Measurements from ENCODE around the gene MTMR10. TPM values are rescaled to one million over a fixed set of nuclear protein-coding genes. Genes with fewer than 3 reads are reported as not detected.

Gene MTMR10
- total RNA-seq, 2 donors from 2014 or later, result 12.4 to 16.2 TPM

- H3K9ac ChIP-seq (ENCODE audit: extremely low read depth, low read length, poor library complexity, severe bottlenecking), result no peak overlapping the region
- WGBS, 2 experiments (ENCODE audit: insufficient coverage in 1 of 2, insufficient read length in 1 of 2), result 87 to 94% methylated on average over 3 of the region's 3 CpGs
- peaks cover 12% of the 10 kb centered on the region for H3K9me3 Mint-ChIP-seq
These were observed 25.1 kb upstream of the MTMR10 start for GRCh38 chr15:31016446-31016915.

GRCh38 chr15:31014608-31014925 lies 23.1 kb upstream of the MTMR10 start:
- Mint-ChIP-seq H3K9me3 (peaks cover 12% of the 10 kb centered on the region), H3K27ac (no peak overlapping the region), H3K27me3 (ENCODE audit: insufficient read depth) (no peaks in the 10 kb centered on the region), H3K36me3 (ENCODE audit: low read depth) (no peaks in the 10 kb centered on the region), H3K4me1 (peaks cover 12% of the 10 kb centered on the region), H3K4me3 (no peak overlapping the region)
- WGBS, 2 experiments (ENCODE audit: insufficient coverage in 1 of 2, insufficient read length in 1 of 2), result 85% methylated on average over 2 of the region's 2 CpGs; no CpG with 5 or more reads in 1 of the 2 experiments
- Histone ChIP-seq H3K9me3 (ENCODE audit: control insufficient read depth, low read length) (peaks cover 23% of the 10 kb centered on the region), H3K36me3 (ENCODE audit: control insufficient read depth, insufficient read depth, low read length) (no peaks in the 10 kb centered on the region), H3K4me1 (ENCODE audit: control insufficient read depth, insufficient read depth, low read length) (no peaks in the 10 kb centered on the region), H3K27ac (ENCODE audit: low read depth, low read length) (no peak overlapping the region), H3K27me3 (ENCODE audit: control insufficient read depth, insufficient read depth, low read length, poor library complexity, severe bottlenecking) (no peaks in the 10 kb centered on the region), H3K4me3 (ENCODE audit: low read length) (no peak overlapping the region), H3K9ac (ENCODE audit: extremely low read depth, low read length, poor library complexity, severe bottlenecking) (no peak overlapping the region)
- no peak for DNase-seq
- TF ChIP-seq CTCF (conservative IDR thresholded peaks at IDR 0.05), result no peak

More at GRCh38 chr15:31016446-31016915, 25.1 kb upstream of the MTMR10 start:
- no peak for DNase-seq
- TF ChIP-seq CTCF (conservative IDR thresholded peaks at IDR 0.05), result no peak
- Mint-ChIP-seq H3K27me3 (ENCODE audit: insufficient read depth) (no peaks in the 10 kb centered on the region), H3K4me3 (no peak overlapping the region), H3K4me1 (peaks cover 12% of the 10 kb centered on the region), H3K27ac (no peak overlapping the region), H3K36me3 (ENCODE audit: low read depth) (no peaks in the 10 kb centered on the region)
- Histone ChIP-seq H3K9me3 (ENCODE audit: control insufficient read depth, low read length) (peaks cover 19% of the 10 kb centered on the region), H3K27ac (ENCODE audit: low read depth, low read length) (no peak overlapping the region), H3K27me3 (ENCODE audit: control insufficient read depth, insufficient read depth, low read length, poor library complexity, severe bottlenecking) (no peaks in the 10 kb centered on the region), H3K4me1 (ENCODE audit: control insufficient read depth, insufficient read depth, low read length) (no peaks in the 10 kb centered on the region), H3K36me3 (ENCODE audit: control insufficient read depth, insufficient read depth, low read length) (no peaks in the 10 kb centered on the region), H3K4me3 (ENCODE audit: low read length) (no peak overlapping the region)

- Histone ChIP-seq H3K9ac (ENCODE audit: extremely low read depth, low read length, poor library complexity, severe bottlenecking) (no peak overlapping the region), H3K36me3 (ENCODE audit: control insufficient read depth, insufficient read depth, low read length) (no peaks in the 10 kb centered on the region), H3K27ac (ENCODE audit: low read depth, low read length) (no peak overlapping the region), H3K4me1 (ENCODE audit: control insufficient read depth, insufficient read depth, low read length) (no peaks in the 10 kb centered on the region), H3K9me3 (ENCODE audit: control insufficient read depth, low read length) (peaks cover 23% of the 10 kb centered on the region), H3K27me3 (ENCODE audit: control insufficient read depth, insufficient read depth, low read length, poor library complexity, severe bottlenecking) (no peaks in the 10 kb centered on the region), H3K4me3 (ENCODE audit: low read length) (no peak overlapping the region)
- Mint-ChIP-seq H3K9me3 (peaks cover 12% of the 10 kb centered on the region), H3K36me3 (ENCODE audit: low read depth) (no peaks in the 10 kb centered on the region), H3K4me3 (no peak overlapping the region), H3K27ac (no peak overlapping the region), H3K27me3 (ENCODE audit: insufficient read depth) (no peaks in the 10 kb centered on the region), H3K4me1 (peaks cover 12% of the 10 kb centered on the region)
- DNase-seq, result no peak
- no peak for TF ChIP-seq CTCF (conservative IDR thresholded peaks at IDR 0.05)
- 71 to 86% methylated on average over 1 to 2 of the region's 2 CpGs for WGBS, 2 experiments (ENCODE audit: insufficient coverage in 1 of 2, insufficient read length in 1 of 2)
These were observed 22.6 kb upstream of the MTMR10 start for GRCh38 chr15:31013863-31014607.
